LoVo (cell line): ENCODE results near the gene LRRC32.
"Not testable (repeated sequence)": the region's sequence is repeated elsewhere in the genome, so short reads cannot be mapped to it uniquely, and the experiment has no call there.

Source experiments
- DNase-seq: peaks from one replicate; pipeline ENCODE4 v3.0.0-alpha.2; 2016; ENCODE audit warnings: low spot score

Gene LRRC32

GRCh38 chr11:76610871-76611475, 59.6 kb downstream of the LRRC32 start:
- DNase-seq: no peak

- no peak for DNase-seq
Measured at GRCh38 chr11:76610371-76610770, 60.2 kb downstream of the LRRC32 start.

- no peak for DNase-seq
Measured at GRCh38 chr11:76609736-76610370, 60.7 kb downstream of the LRRC32 start.

GRCh38 chr11:76608879-76609460, 61.6 kb downstream of the LRRC32 start:
- not testable (repeated sequence) for DNase-seq

GRCh38 chr11:76608228-76608627, 62.3 kb downstream of the LRRC32 start:
- DNase-seq: not testable (repeated sequence)
